22Rv1 (cell line): Measurements from ENCODE around the gene FAM193B.

ENCODE experiments used
- ZFX ChIP-seq: fragments of 450-650 bp; IDR thresholded peaks from 2 replicates; pipeline ENCODE4 v1.6.1; 2017; ENCODE audit warnings: antibody characterized with exemption, borderline replicate concordance
- TF ChIP-seq, protein P1 (sequence below): fragments of 450-650 bp; IDR thresholded peaks from 2 replicates; pipeline ENCODE4 v1.5.1; 2017; ENCODE audit warnings: mild to moderate bottlenecking

DNA sequence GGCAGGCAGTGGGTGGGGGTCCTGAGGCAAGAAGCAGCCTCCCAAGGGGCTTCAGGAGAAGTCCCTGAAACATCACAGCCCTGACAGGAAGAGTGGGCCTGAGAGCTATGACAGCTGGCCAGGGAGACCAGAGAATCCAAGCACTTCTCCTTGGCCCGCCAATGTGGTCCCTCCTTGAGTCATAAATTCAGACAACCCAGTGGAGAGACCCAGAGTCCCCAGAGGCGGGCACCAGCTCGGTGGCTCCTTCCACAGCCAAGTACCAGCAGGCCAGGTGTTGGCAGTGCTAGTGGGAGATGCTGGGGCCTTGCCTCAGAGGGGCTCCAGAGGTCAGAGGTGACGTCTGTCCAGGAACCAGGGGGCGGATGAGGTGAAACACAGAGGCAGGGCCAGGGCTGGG, 43.2 kb downstream of the FAM193B start:
- TF ChIP-seq, protein P1, sequence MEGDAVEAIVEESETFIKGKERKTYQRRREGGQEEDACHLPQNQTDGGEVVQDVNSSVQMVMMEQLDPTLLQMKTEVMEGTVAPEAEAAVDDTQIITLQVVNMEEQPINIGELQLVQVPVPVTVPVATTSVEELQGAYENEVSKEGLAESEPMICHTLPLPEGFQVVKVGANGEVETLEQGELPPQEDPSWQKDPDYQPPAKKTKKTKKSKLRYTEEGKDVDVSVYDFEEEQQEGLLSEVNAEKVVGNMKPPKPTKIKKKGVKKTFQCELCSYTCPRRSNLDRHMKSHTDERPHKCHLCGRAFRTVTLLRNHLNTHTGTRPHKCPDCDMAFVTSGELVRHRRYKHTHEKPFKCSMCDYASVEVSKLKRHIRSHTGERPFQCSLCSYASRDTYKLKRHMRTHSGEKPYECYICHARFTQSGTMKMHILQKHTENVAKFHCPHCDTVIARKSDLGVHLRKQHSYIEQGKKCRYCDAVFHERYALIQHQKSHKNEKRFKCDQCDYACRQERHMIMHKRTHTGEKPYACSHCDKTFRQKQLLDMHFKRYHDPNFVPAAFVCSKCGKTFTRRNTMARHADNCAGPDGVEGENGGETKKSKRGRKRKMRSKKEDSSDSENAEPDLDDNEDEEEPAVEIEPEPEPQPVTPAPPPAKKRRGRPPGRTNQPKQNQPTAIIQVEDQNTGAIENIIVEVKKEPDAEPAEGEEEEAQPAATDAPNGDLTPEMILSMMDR = no peak
- no peak for TF ChIP-seq ZFX
